H1 (cell line): ENCODE measurements around the gene PRKN. TPM values are rescaled to one million over a fixed set of nuclear protein-coding genes. Genes with fewer than 3 reads are reported as not detected.

Source experiments
- CTCF ChIA-PET: fragments of 300-600 bp; sonication (Branson Sonifier 250); formaldehyde crosslinking; loops from one replicate; lab custom pipeline; 2021; ENCODE audit not compliant: partially characterized antibody; lab: Charles Lee
- POLR2A ChIA-PET: fragments of 300-600 bp; sonication (Branson Sonifier 250); formaldehyde crosslinking; loops from one replicate; lab custom pipeline; 2021; ENCODE audit warnings: inconsistent platforms; ENCODE audit not compliant: partially characterized antibody; lab: Charles Lee
- DNase-seq, 2 experiments: peaks; one replicate each; pipeline versions ENCODE4 v3.0.0 to v3.0.0-alpha.2; 2010 to 2022; ENCODE audit warnings: low spot score in 2 of 2, low read depth in 1 of 2, mixed read lengths in 1 of 2
- FAIRE-seq: peaks from 2 replicates; lab custom pipeline; 2011; peaks lifted over from hg19 to GRCh38; lab: Jason Lieb, UNC
- H2AFZ ChIP-seq: 2 replicates; pipeline ENCODE4 v1.8.1; 2012; ENCODE audit warnings: low read length, inconsistent platforms
- H2AK5ac ChIP-seq: 2 replicates; pipeline ENCODE4 v1.6.1; 2013; ENCODE audit warnings: low read depth, low read length
- H2BK120ac ChIP-seq: replicated peaks from 2 replicates; pipeline ENCODE3; 2013; ENCODE audit warnings: low read depth, low read length, inconsistent platforms
- H2BK12ac ChIP-seq: 2 replicates; pipeline ENCODE4 v1.6.1; 2013; ENCODE audit warnings: low read depth, low read length
- H2BK15ac ChIP-seq: 2 replicates; pipeline ENCODE4 v1.6.1; 2013; ENCODE audit warnings: low read length
- H2BK20ac ChIP-seq: 2 replicates; pipeline ENCODE4 v1.6.1; 2013; ENCODE audit warnings: low read length
- H2BK5ac ChIP-seq: 2 replicates; pipeline ENCODE4 v1.6.1; 2013; ENCODE audit warnings: low read depth, low read length
- H3K14ac ChIP-seq: 2 replicates; pipeline ENCODE4 v1.6.1; 2013; ENCODE audit warnings: inconsistent platforms; ENCODE audit not compliant: insufficient read length
- H3K18ac ChIP-seq: 2 replicates; pipeline ENCODE4 v1.6.1; 2013; ENCODE audit warnings: low read length; ENCODE audit errors: extremely low read depth
- H3K23ac ChIP-seq: 2 replicates; pipeline ENCODE4 v1.6.1; 2013; ENCODE audit warnings: inconsistent platforms; ENCODE audit not compliant: insufficient read length
- H3K23me2 ChIP-seq: 2 replicates; pipeline ENCODE4 v1.6.1; 2013; ENCODE audit warnings: low read depth, low read length
- H3K27ac ChIP-seq: 2 replicates; pipeline ENCODE4 v1.6.1; 2011; ENCODE audit warnings: low read depth, low read length, inconsistent platforms
- H3K27me3 ChIP-seq, 4 experiments: replicated peaks in 1 of 4; 1 replicate in 1 of 4; 2 replicates in 3 of 4; pipeline versions ENCODE4 v1.6.1 to v1.8.1; 2011 to 2013; ENCODE audit warnings: low read length in 3 of 4, mild to moderate bottlenecking in 3 of 4, inconsistent platforms in 2 of 4, mixed read lengths in 2 of 4, moderate library complexity in 1 of 4; ENCODE audit not compliant: control insufficient read depth in 3 of 4, insufficient read depth in 3 of 4; ENCODE audit errors: extremely low read depth in 1 of 4
- H3K36me3 ChIP-seq, 4 experiments: 2 replicates each; pipeline versions ENCODE4 v1.6.1 to v1.8.1; 2011 to 2013; ENCODE audit warnings: mild to moderate bottlenecking in 4 of 4, low read length in 3 of 4, moderate library complexity in 2 of 4, control low read depth in 1 of 4, inconsistent platforms in 1 of 4; ENCODE audit not compliant: insufficient read depth in 4 of 4, control insufficient read depth in 2 of 4
- H3K4ac ChIP-seq: replicated peaks from 2 replicates; pipeline ENCODE3; 2013; ENCODE audit warnings: low read length, low read depth, mixed read lengths, inconsistent platforms; ENCODE audit not compliant: insufficient read length
- H3K4me1 ChIP-seq, 4 experiments: replicated peaks in 1 of 4; 1 replicate in 1 of 4; 2 replicates in 3 of 4; pipeline versions ENCODE4 v1.6.1 to v1.8.1; 2011 to 2013; ENCODE audit warnings: low read length in 3 of 4, inconsistent platforms in 2 of 4, mixed read lengths in 1 of 4; ENCODE audit not compliant: insufficient read depth in 4 of 4, control insufficient read depth in 3 of 4
- H3K4me2 ChIP-seq, 2 experiments: 2 replicates each; pipeline versions ENCODE4 v1.6.1 to v1.8.1; 2011 to 2013; ENCODE audit warnings: low read depth in 2 of 2, low read length in 2 of 2, control low read depth in 1 of 2, inconsistent platforms in 1 of 2, mild to moderate bottlenecking in 1 of 2; ENCODE audit not compliant: insufficient read depth in 1 of 2
- H3K4me3 ChIP-seq, 4 experiments: fragments of 200-600, 300-600 bp in 1 of 4; sonication (generic), shearing (Covaris generic), sonication (Bioruptor Twin) in 1 of 4; 2 replicates each; pipeline versions ENCODE4 v1.5.1 to v1.8.1; 2011 to 2016; ENCODE audit warnings: low read length in 4 of 4, low read depth in 3 of 4, control low read depth in 2 of 4, inconsistent platforms in 2 of 4, mild to moderate bottlenecking in 2 of 4, mixed read lengths in 1 of 4, moderate library complexity in 1 of 4; ENCODE audit not compliant: insufficient read depth in 2 of 4; ENCODE audit errors: extremely low read depth in 1 of 4
- H3K56ac ChIP-seq: replicated peaks from 2 replicates; pipeline ENCODE3; 2013; ENCODE audit warnings: low read depth, mild to moderate bottlenecking, mixed read lengths, low read length, inconsistent platforms; ENCODE audit not compliant: insufficient read length
- H3K79me1 ChIP-seq: 2 replicates; pipeline ENCODE4 v1.6.1; 2013; ENCODE audit warnings: low read depth, low read length, control low read depth
- H3K79me2 ChIP-seq, 2 experiments: 2 replicates each; pipeline versions ENCODE4 v1.6.1 to v1.8.1; 2012 to 2013; ENCODE audit warnings: low read length in 2 of 2, mild to moderate bottlenecking in 2 of 2, inconsistent platforms in 1 of 2; ENCODE audit not compliant: insufficient read depth in 2 of 2, control insufficient read depth in 1 of 2
- H3K9ac ChIP-seq, 4 experiments: replicated peaks in 1 of 4; 1 replicate in 1 of 4; 2 replicates in 3 of 4; pipeline versions ENCODE4 v1.6.1 to v1.8.1; 2011 to 2013; ENCODE audit warnings: low read depth in 3 of 4, low read length in 3 of 4, control low read depth in 2 of 4, mild to moderate bottlenecking in 2 of 4, moderate library complexity in 2 of 4, inconsistent platforms in 1 of 4; ENCODE audit errors: extremely low read depth in 1 of 4
- H3K9me3 ChIP-seq, 2 experiments: 2 replicates each; pipeline versions ENCODE4 v1.6.1 to v1.8.1; 2012 to 2013; ENCODE audit warnings: mild to moderate bottlenecking in 2 of 2, moderate library complexity in 2 of 2, control low read depth in 1 of 2, inconsistent platforms in 1 of 2, low read depth in 1 of 2, low read length in 1 of 2, mixed read lengths in 1 of 2; ENCODE audit not compliant: insufficient read depth in 2 of 2
- H4K20me1 ChIP-seq, 2 experiments: replicated peaks in 1 of 2; 2 replicates each; pipeline versions ENCODE3 to v1.8.1; 2011 to 2013; ENCODE audit warnings: inconsistent platforms in 2 of 2, low read length in 2 of 2, mild to moderate bottlenecking in 1 of 2; ENCODE audit not compliant: insufficient read depth in 2 of 2, control insufficient read depth in 1 of 2
- H4K5ac ChIP-seq: 2 replicates; pipeline ENCODE4 v1.6.1; 2013; ENCODE audit warnings: low read length, low read depth, mixed read lengths, inconsistent platforms; ENCODE audit not compliant: insufficient read length
- H4K8ac ChIP-seq: 2 replicates; pipeline ENCODE4 v1.8.0; 2013; ENCODE audit warnings: mild to moderate bottlenecking, moderate library complexity, low read length, inconsistent platforms; ENCODE audit not compliant: insufficient read depth; ENCODE audit errors: extremely low read depth
- H4K91ac ChIP-seq: replicated peaks from 2 replicates; pipeline ENCODE3; 2013; ENCODE audit warnings: low read length, mixed read lengths, inconsistent platforms; ENCODE audit not compliant: insufficient read length
- ASH2L ChIP-seq: fragments of 200-600, 300-600 bp; sonication (generic); IDR thresholded peaks from one replicate; pipeline ENCODE4 v1.7.1; 2017; ENCODE audit warnings: low read length
- BRCA1 ChIP-seq: IDR thresholded peaks from 2 replicates; pipeline ENCODE4 v1.6.1; 2012; ENCODE audit warnings: low read depth, low read length, improper control_type of control experiment
- CBX5 ChIP-seq: fragments of 300-800, 300-1000 bp; sonication (generic); IDR thresholded peaks from 2 replicates; pipeline ENCODE4 v1.7.1; 2016; ENCODE audit warnings: antibody characterized with exemption, low read length, low read depth
- CHD1 ChIP-seq: IDR thresholded peaks from 2 replicates; pipeline ENCODE4 v1.6.1; 2012; ENCODE audit warnings: low read depth, low read length, improper control_type of control experiment
- CREB1 ChIP-seq: IDR thresholded peaks from 2 replicates; pipeline ENCODE4 v1.6.1; 2012; ENCODE audit warnings: inconsistent platforms
- KDM1A ChIP-seq: fragments of 200-600, 300-600 bp; sonication (generic); IDR thresholded peaks from 2 replicates; pipeline ENCODE4 v1.7.1; 2016; ENCODE audit warnings: mild to moderate bottlenecking, low read length, borderline replicate concordance
- KDM5A ChIP-seq: fragments of 200-600 bp; IDR thresholded peaks from 2 replicates; pipeline ENCODE4 v1.7.1; 2012; ENCODE audit warnings: mild to moderate bottlenecking, low read length, inconsistent platforms, mixed read lengths
- MAFK ChIP-seq: IDR thresholded peaks from 2 replicates; pipeline ENCODE4 v1.6.1; 2012; ENCODE audit warnings: low read depth, mild to moderate bottlenecking, improper control_type of control experiment, low read length
- PHF8 ChIP-seq: fragments of 200-600 bp; sonication (generic); conservative IDR thresholded peaks from 2 replicates; pipeline ENCODE4 v1.7.1; 2012; ENCODE audit warnings: low read depth, mild to moderate bottlenecking, inconsistent platforms, low read length, moderate library complexity
- RNF2 ChIP-seq: fragments of 200-900, 300-1000 bp; sonication (generic); IDR thresholded peaks from 2 replicates; pipeline ENCODE4 v1.7.1; 2016; ENCODE audit warnings: borderline replicate concordance, low read depth, mild to moderate bottlenecking, antibody characterized with exemption, low read length; ENCODE audit not compliant: poor library complexity, severe bottlenecking; ENCODE audit errors: missing control alignments
- RXRA ChIP-seq: IDR thresholded peaks from 2 replicates; pipeline ENCODE4 v1.6.1; 2011; ENCODE audit warnings: low read depth, mild to moderate bottlenecking, low read length, moderate library complexity; ENCODE audit not compliant: insufficient read depth
- SP1 ChIP-seq: IDR thresholded peaks from 2 replicates; pipeline ENCODE4 v1.6.1; 2011; ENCODE audit warnings: low read depth, low read length
- SP4 ChIP-seq: IDR thresholded peaks from 2 replicates; pipeline ENCODE4 v1.6.1; 2012; ENCODE audit warnings: low read length, inconsistent platforms
- TEAD4 ChIP-seq: IDR thresholded peaks from 2 replicates; pipeline ENCODE4 v1.6.1; 2012; ENCODE audit warnings: low read depth, low read length, inconsistent platforms, mixed read lengths
- YY1 ChIP-seq: IDR thresholded peaks from 2 replicates; pipeline ENCODE4 v1.6.1; 2011; ENCODE audit warnings: low read depth, mild to moderate bottlenecking, low read length
- WGBS, 2 experiments: shearing (Covaris generic) in 1 of 2; methylation state at CpG; one replicate each; pipeline versions ENCODE4 v1.1.6 to v1.1.7; 2013 to 2015; ENCODE audit warnings: low lambda C conversion rate in 2 of 2, mixed read lengths in 2 of 2, inconsistent platforms in 1 of 2, low coverage in 1 of 2, missing lambda C conversion rate in 1 of 2; ENCODE audit not compliant: insufficient replicate concordance in 2 of 2, insufficient coverage in 1 of 2, insufficient read length in 1 of 2; ENCODE audit errors: extremely low coverage in 1 of 2, missing lambda C conversion rate in 1 of 2; 5-methylcytosine and 5-hydroxymethylcytosine counted together
- polyA plus RNA-seq, 7 experiments: library from polyadenylated mRNA; depleted of rRNA in 3 of 7; stranded (reverse) in 5 of 7; unstranded in 2 of 7; fragments of >200 nt in 5 of 7; fragments of 200-250 nt in 2 of 7; gene quantifications; 1 replicate in 5 of 7; 2 replicates in 1 of 7; 4 replicates in 1 of 7; pipeline versions ENCODE4 v1.2.1 to v1.2.3, GENCODE V29; 2011 to 2013; ENCODE audit warnings: missing spikeins in 2 of 7, mixed read lengths in 2 of 7
- total RNA-seq: library from RNA; stranded (reverse); fragmentation: NEBNext Ultra II Directional; extraction: Animal tissue kit (Norgen Biotek cat#: 25700); gene quantifications from 2 replicates; pipeline ENCODE4 v1.2.1, GENCODE V29; 2021
- TF ChIP-seq, protein P1 (sequence below): IDR thresholded peaks from 2 replicates; pipeline ENCODE4 v1.6.1; 2011; ENCODE audit warnings: low read depth, mild to moderate bottlenecking, low read length; ENCODE audit not compliant: insufficient read depth

The PRKN gene
- total and polyA plus RNA-seq, 2 of the 8 experiments (the other 6 are each of a cell fraction or from before 2014, with no cell fraction given) = 0.13 to 0.29 TPM

DNA sequence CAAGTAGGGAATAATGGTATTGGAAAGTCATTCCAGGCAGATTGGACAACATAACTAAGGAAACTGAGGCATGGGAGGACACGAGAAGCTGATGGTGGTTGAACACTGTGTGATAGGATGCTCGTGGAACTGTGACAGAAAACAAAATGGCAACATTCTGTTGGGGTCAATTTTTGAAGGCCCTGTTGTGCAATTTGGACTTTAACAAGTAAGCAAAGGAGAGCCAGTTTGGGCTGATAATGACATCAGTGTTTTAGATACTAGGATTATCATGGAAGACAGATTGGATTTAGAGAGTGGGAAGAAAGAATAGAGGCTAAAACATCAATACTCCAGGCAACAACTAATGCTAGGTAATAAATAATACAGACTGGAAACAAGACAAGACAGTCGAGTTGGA lies 53.1 kb downstream of the PRKN start:
- H2AK5ac ChIP-seq = no peak overlapping the region
- no peak overlapping the region for H2BK20ac ChIP-seq
- no peak overlapping the region for H2BK12ac ChIP-seq
- no peak overlapping the region for H4K5ac ChIP-seq
- no peaks in the 10 kb centered on the region for H3K79me1 ChIP-seq
- no peak overlapping the region for H3K14ac ChIP-seq
- H3K27ac ChIP-seq = no peak overlapping the region
- H3K4me3 ChIP-seq = no peak overlapping the region
- no peak overlapping the region for H4K91ac ChIP-seq
- H2AFZ ChIP-seq = no peak overlapping the region
- H3K4ac ChIP-seq = no peak overlapping the region
- H3K23me2 ChIP-seq = no peaks in the 10 kb centered on the region; the same call in 1 of the 2 replicates
- no peak overlapping the region for H3K18ac ChIP-seq
- H3K4me2 ChIP-seq = no peak overlapping the region
- no peaks in the 10 kb centered on the region for H3K36me3 ChIP-seq
- no peak overlapping the region for H2BK15ac ChIP-seq
- H2BK5ac ChIP-seq = no peak overlapping the region
- H2BK120ac ChIP-seq = no peak overlapping the region
- WGBS, 2 experiments = 100% methylated on average over 3 of the region's 3 CpGs; no CpG with 5 or more reads in 1 of the 2 experiments
- H3K23ac ChIP-seq = no peak overlapping the region
- no peaks in the 10 kb centered on the region for H3K9me3 ChIP-seq
- FAIRE-seq = no peak
- H3K56ac ChIP-seq = no peak overlapping the region
- CTCF ChIA-PET = no interaction called here
- H3K27me3 ChIP-seq = no peaks in the 10 kb centered on the region
- no peak overlapping the region for H4K8ac ChIP-seq
- H4K20me1 ChIP-seq = no peaks in the 10 kb centered on the region
- no peaks in the 10 kb centered on the region for H3K4me1 ChIP-seq
- no peaks in the 10 kb centered on the region for H3K79me2 ChIP-seq
- no peak overlapping the region for H3K9ac ChIP-seq
- POLR2A ChIA-PET = no interaction called here
- no peak for DNase-seq
- TF ChIP-seq BRCA1 (no peak), CBX5 (no peak), RNF2 (no peak), SP1 (no peak), KDM5A (no peak), CREB1 (no peak), TEAD4 (no peak), CHD1 (no peak), MAFK (no peak), SP4 (no peak), PHF8 (no peak), KDM1A (no peak), YY1 (no peak), ASH2L (no peak), RXRA (no peak)
- TF ChIP-seq, protein P1, sequence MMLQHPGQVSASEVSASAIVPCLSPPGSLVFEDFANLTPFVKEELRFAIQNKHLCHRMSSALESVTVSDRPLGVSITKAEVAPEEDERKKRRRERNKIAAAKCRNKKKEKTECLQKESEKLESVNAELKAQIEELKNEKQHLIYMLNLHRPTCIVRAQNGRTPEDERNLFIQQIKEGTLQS = no peak
